Adrenal gland (tissue), 12 donors: Measurements from ENCODE around the gene PDIA5. TPM values are rescaled to one million over a fixed set of nuclear protein-coding genes. Genes with fewer than 3 reads are reported as not detected.

ENCODE experiments used
- DNase-seq, 7 donors: peaks; one replicate each; pipeline ENCODE4 v3.0.0-alpha.2; 2019 to 2020
- H3K27ac ChIP-seq, 5 donors: fragments of 200-600 bp; sonication (generic) in 4 of 5; 1 replicate in 3 of 5; 2 replicates in 2 of 5; pipeline versions ENCODE4 v1.5.1 to v1.8.0; 2016 to 2020; ENCODE audit warnings: mild to moderate bottlenecking in 1 of 5
- H3K27me3 ChIP-seq: fragments of 200-600 bp; 2 replicates; pipeline ENCODE4 v1.8.0; 2021
- H3K36me3 ChIP-seq, 2 donors: fragments of 200-600 bp; replicated peaks in 1 of 2; 1 replicate in 1 of 2; 2 replicates in 1 of 2; pipeline versions ENCODE4 v1.5.1 to v1.8.0; 2018 to 2022
- H3K4me1 ChIP-seq, 2 donors: fragments of 200-600 bp; replicated peaks in 1 of 2; 1 replicate in 1 of 2; 2 replicates in 1 of 2; pipeline versions ENCODE4 v1.5.1 to v1.8.0; 2018 to 2021
- H3K4me3 ChIP-seq, 4 donors: fragments of 200-600 bp; sonication (generic) in 3 of 4; one replicate each; pipeline ENCODE4 v1.5.1; 2016 to 2018
- H3K9me3 ChIP-seq, 3 donors: fragments of 200-600 bp; sonication (generic) in 1 of 3; replicated peaks in 1 of 3; 1 replicate in 2 of 3; 2 replicates in 1 of 3; pipeline versions ENCODE4 v1.5.1 to v1.8.0; 2016 to 2021
- POLR2A ChIP-seq, 2 donors: fragments of 450-650 bp; IDR thresholded peaks; one replicate each; pipeline ENCODE4 v1.6.1; 2017; ENCODE audit warnings: antibody characterized with exemption in 2 of 2, mild to moderate bottlenecking in 2 of 2, moderate library complexity in 1 of 2
- WGBS, 4 donors: extraction: QIAGEN DNeasy Blood & Tissue Kit in 2 of 4; methylation state at CpG; one replicate each; pipeline versions ENCODE4 v1.1.5 to v1.1.7; 2013 to 2017; 5-methylcytosine and 5-hydroxymethylcytosine counted together
- intact Hi-C, 2 donors: fragments of 100-400 bp; cut with DNase I; formaldehyde crosslinking; loops; one replicate each; pipeline versions ENCODE4 v1.14.1 to v1.15.0; 2022 to 2023
- polyA plus RNA-seq, 3 donors: library from polyadenylated mRNA; stranded (reverse); fragments of 200-250 nt in 2 of 3; fragments of 350-450 nt in 1 of 3; fragmentation: Illumina TruSeq in 1 of 3; extraction: RNeasy Lipid Tissue Mini Kit (QIAGEN cat#74804) in 1 of 3; gene quantifications; one replicate each; pipeline ENCODE4 v1.2.3, GENCODE V29; 2013 to 2014
- total RNA-seq, 9 donors: library from RNA; depleted of rRNA in 4 of 9; stranded (reverse); fragments of >200 nt in 4 of 9; fragments of 120-200 nt in 1 of 9; fragmentation: NEBNext Ultra II Directional in 1 of 9; extraction: Animal tissue kit (Norgen Biotek cat#: 25700) in 1 of 9; gene quantifications; one replicate each; pipeline versions ENCODE4 v1.1.0 to v1.2.4, GENCODE V29; 2013 to 2023
- TF ChIP-seq, protein P1 (sequence below), 6 experiments: fragments of 450-650 bp in 4 of 6; fragments of 200-600 bp in 2 of 6; sonication (generic) in 1 of 6; IDR thresholded peaks; 1 replicate in 5 of 6; 2 replicates in 1 of 6; pipeline versions ENCODE4 v1.5.1 to v1.8.0; 2016 to 2021; ENCODE audit warnings: antibody characterized with exemption in 6 of 6, mild to moderate bottlenecking in 2 of 6, moderate library complexity in 1 of 6
- donor health status: healthy with polysubstance abuse.
- donor health status: Bipolar disorder and iron deficiency.
- donor health status: DM: yes; HTN: yes; CAD: no.
- donor health status: DM: no; HTN: no; CAD: no.
- donor health status: DM: no; HTN: no; CAD: no.
- donor health status: DM: yes; HTN: yes; CAD: no.

The PDIA5 gene
- total and polyA plus RNA-seq, 12 donors, result 18.9 to 88.9 (median 50.9) TPM

DNA sequence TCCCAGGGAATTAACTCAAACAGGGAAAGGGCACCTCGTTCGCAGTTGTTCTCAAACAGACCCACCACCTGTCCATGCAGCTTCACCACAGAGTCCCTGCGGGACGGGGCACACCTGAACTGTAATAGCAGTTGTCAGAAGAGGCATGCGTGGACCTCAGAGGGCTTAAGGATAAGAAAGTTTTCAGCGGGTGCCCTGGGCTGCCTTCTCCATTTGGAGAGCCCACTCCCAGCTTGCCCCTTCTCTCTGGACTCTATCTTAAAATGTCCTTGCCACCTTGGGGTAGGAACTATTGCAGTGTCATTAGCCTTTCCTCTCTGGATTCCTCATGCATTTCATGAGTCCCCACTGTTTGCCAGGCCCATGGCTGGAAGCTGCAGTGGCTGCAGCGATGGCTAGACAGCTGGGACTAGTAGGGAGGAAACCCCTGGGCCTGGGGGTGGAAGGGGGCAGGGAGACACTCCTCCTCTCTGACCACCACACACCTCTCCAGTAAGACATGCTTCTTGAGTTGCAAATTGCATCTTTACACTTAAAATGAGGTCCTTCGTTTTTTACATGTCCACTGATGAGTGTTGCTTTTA, 33.5 kb downstream of the PDIA5 start:
- TF ChIP-seq POLR2A (IDR thresholded peaks at IDR 0.05), result no peak
- TF ChIP-seq, protein P1, sequence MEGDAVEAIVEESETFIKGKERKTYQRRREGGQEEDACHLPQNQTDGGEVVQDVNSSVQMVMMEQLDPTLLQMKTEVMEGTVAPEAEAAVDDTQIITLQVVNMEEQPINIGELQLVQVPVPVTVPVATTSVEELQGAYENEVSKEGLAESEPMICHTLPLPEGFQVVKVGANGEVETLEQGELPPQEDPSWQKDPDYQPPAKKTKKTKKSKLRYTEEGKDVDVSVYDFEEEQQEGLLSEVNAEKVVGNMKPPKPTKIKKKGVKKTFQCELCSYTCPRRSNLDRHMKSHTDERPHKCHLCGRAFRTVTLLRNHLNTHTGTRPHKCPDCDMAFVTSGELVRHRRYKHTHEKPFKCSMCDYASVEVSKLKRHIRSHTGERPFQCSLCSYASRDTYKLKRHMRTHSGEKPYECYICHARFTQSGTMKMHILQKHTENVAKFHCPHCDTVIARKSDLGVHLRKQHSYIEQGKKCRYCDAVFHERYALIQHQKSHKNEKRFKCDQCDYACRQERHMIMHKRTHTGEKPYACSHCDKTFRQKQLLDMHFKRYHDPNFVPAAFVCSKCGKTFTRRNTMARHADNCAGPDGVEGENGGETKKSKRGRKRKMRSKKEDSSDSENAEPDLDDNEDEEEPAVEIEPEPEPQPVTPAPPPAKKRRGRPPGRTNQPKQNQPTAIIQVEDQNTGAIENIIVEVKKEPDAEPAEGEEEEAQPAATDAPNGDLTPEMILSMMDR (IDR thresholded peaks at IDR 0.05), result no peak
- H3K27ac ChIP-seq, result no peak overlapping the region
- no peak overlapping the region for H3K4me3 ChIP-seq
- peaks cover 28 to 33% of the 10 kb centered on the region in 2 donors for H3K4me1 ChIP-seq
- H3K27me3 ChIP-seq, result no peaks in the 10 kb centered on the region
- 93 to 94% (median 94%) methylated on average over 7 to 8 of the region's 8 CpGs for WGBS, 4 donors
- no peaks in the 10 kb centered on the region for H3K9me3 ChIP-seq
- H3K36me3 ChIP-seq, result peaks cover 0 to 40% of the 10 kb centered on the region in 2 donors
- DNase-seq, result no peak
- intact Hi-C loops, result loop anchor here in 1 of 2 donors (2.0 kb wide), 1 partner anchor 47 kb away; no protein-coding TSS in a partner anchor

DNA sequence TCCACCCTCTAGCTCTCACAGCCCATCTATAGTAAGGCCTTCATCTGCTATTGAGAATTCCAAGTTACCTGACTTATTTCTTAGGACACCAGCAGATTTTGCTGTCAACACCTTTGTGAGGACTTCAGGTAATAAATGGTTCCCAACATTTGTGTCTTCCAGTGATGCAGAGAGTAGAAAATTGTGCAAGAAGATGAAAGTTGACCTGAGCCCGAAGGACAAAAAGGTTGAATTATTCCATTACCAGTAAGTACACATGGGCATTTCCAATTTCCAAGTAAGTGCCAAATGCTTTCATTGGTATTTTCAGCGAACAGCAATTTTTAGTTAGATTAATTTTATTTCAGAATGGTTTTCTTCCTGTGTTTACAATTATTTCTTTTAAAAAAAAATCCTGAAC, 35.4 kb downstream of the PDIA5 start:
- Histone ChIP-seq H3K4me1 (peaks cover 16 to 19% of the 10 kb centered on the region in 2 donors), H3K9me3 (no peaks in the 10 kb centered on the region), H3K36me3 (peaks cover 0 to 57% of the 10 kb centered on the region in 2 donors), H3K27me3 (no peaks in the 10 kb centered on the region), H3K27ac (no peak overlapping the region), H3K4me3 (no peak overlapping the region)
- 93 to 97% (median 95%) methylated on average over 2 of the region's 2 CpGs for WGBS, 4 donors
- TF ChIP-seq, protein P1 (IDR thresholded peaks at IDR 0.05), result no peak
- no peak for TF ChIP-seq POLR2A (IDR thresholded peaks at IDR 0.05)
- no peak for DNase-seq
- intact Hi-C loops, result no loop called here

DNA sequence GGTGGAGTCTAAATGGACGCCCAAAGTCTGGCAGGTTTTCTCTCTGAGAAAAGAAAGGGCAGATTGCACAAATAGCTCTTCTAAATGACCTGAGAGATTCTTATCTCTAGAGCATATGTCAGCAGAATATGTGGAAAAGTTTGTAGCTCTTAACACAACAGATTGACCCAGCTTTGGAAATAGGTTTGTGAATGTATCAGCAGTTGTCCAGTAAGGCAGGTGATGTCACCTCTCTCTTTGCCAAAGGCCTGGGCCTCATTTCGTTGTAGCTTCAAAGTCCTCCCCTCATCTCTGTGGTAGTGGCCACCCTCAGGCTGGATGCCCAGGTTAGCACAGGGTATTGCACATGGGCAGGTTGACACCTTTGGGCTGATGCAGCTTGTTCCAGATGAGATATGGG, 36.0 kb downstream of the PDIA5 start:
- H3K4me3 ChIP-seq, result no peak overlapping the region
- TF ChIP-seq POLR2A (IDR thresholded peaks at IDR 0.05), result no peak
- TF ChIP-seq, protein P1 (IDR thresholded peaks at IDR 0.05), result no peak
- H3K27me3 ChIP-seq, result no peaks in the 10 kb centered on the region
- peak in 1 of 7 donors; percentile 53 for DNase-seq
- H3K9me3 ChIP-seq, result no peaks in the 10 kb centered on the region
- H3K36me3 ChIP-seq, result peaks cover 0 to 63% of the 10 kb centered on the region in 2 donors
- 35 to 78% (median 62%) methylated on average over 2 of the region's 2 CpGs for WGBS, 4 donors
- H3K27ac ChIP-seq, result peak overlapping the region in 1 of 5 donors; percentile 45
- H3K4me1 ChIP-seq, result peaks cover 10 to 14% of the 10 kb centered on the region in 2 donors
- intact Hi-C loops, result no loop called here

DNA sequence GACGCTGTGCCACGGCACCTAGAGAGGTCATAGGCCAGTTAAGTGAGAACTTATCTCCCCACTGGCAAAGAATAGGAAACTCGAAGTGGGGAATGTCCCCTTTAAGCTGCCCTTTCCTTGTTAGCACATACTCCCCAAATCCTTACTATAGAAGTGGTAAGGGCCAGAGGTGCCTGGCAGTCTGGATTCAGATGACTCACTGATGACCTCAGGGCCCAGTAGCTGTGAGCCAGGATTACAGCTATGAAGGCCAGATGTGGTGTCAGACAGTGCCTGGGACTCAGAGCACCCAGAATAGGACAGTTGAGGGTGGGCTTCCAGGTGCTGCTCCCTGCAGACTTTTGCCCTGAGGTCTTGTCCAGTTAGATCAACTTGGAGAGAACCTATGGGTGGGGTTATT, 37.7 kb downstream of the PDIA5 start:
- Histone ChIP-seq H3K36me3 (peaks cover 0 to 70% of the 10 kb centered on the region in 2 donors), H3K4me1 (no peaks in the 10 kb centered on the region), H3K9me3 (no peaks in the 10 kb centered on the region), H3K4me3 (no peak overlapping the region), H3K27ac (peak overlapping the region in 3 of 5 donors; percentile 22 to 53 (median 43)), H3K27me3 (no peaks in the 10 kb centered on the region)
- TF ChIP-seq, protein P1 (IDR thresholded peaks at IDR 0.05), result no peak
- intact Hi-C loops, result no loop called here
- peak; percentile 71 to 87 (median 80) for DNase-seq
- WGBS, 4 donors, result 20 to 71% (median 46%) methylated on average over 1 to 3 of the region's 3 CpGs
